SU-DHL-6 (cell line): ENCODE data around the gene PLA2G2C.
"Not testable (repeated sequence)": the region's sequence is repeated elsewhere in the genome, so short reads cannot be mapped to it uniquely, and the experiment has no call there.

Experiments used
- H2AFZ ChIP-seq: fragments of 200-600 bp; sonication (generic); 2 replicates; pipeline ENCODE4 v1.6.1; 2014; ENCODE audit warnings: low read depth, mild to moderate bottlenecking, moderate library complexity, mixed read lengths, antibody characterized with exemption, low read length; ENCODE audit not compliant: severe bottlenecking
- H3F3A ChIP-seq: fragments of 200-600 bp; shearing (Covaris generic); 2 replicates; pipeline ENCODE4 v1.6.0; 2016; ENCODE audit warnings: antibody characterized with exemption, mild to moderate bottlenecking; ENCODE audit not compliant: insufficient read depth
- H3K27ac ChIP-seq: fragments of 200-600 bp; sonication (generic); 2 replicates; pipeline ENCODE4 v1.5.1; 2016; ENCODE audit warnings: low read depth, mild to moderate bottlenecking, low read length, moderate library complexity, mixed read lengths
- H3K27me3 ChIP-seq: fragments of 200-600 bp; sonication (generic), shearing (Covaris generic); 2 replicates; pipeline ENCODE4 v1.6.0; 2014; ENCODE audit warnings: mild to moderate bottlenecking, low read length
- H3K36me3 ChIP-seq: fragments of 200-600 bp; sonication (generic); 2 replicates; pipeline ENCODE4 v1.6.1; 2014; ENCODE audit warnings: mild to moderate bottlenecking, low read length, mixed read lengths
- H3K4me2 ChIP-seq: fragments of 300-600, 200-600 bp; shearing (Covaris generic), sonication (generic); 2 replicates; pipeline ENCODE4 v1.6.0; 2014; ENCODE audit warnings: low read length, low read depth, mild to moderate bottlenecking; ENCODE audit not compliant: poor library complexity, severe bottlenecking
- H3K4me3 ChIP-seq: fragments of 200-600 bp; sonication (generic); 2 replicates; pipeline ENCODE4 v1.5.1; 2014; ENCODE audit warnings: antibody characterized with exemption, low read length, mild to moderate bottlenecking, mixed read lengths; ENCODE audit not compliant: insufficient read depth, poor library complexity, severe bottlenecking
- H3K79me2 ChIP-seq: fragments of 200-600 bp; sonication (generic); 2 replicates; pipeline ENCODE4 v1.6.1; 2014; ENCODE audit warnings: mild to moderate bottlenecking, low read length, moderate library complexity; ENCODE audit not compliant: insufficient read depth
- H3K9ac ChIP-seq: fragments of 200-600 bp; sonication (generic); 2 replicates; pipeline ENCODE4 v1.7.0; 2014; ENCODE audit warnings: mild to moderate bottlenecking, low read length
- H3K9me2 ChIP-seq: fragments of 200-600 bp; sonication (generic); replicated peaks from 2 replicates; pipeline ENCODE4 v1.6.1; 2014; ENCODE audit warnings: low read length; ENCODE audit not compliant: insufficient read depth
- H3K9me3 ChIP-seq: fragments of 200-600 bp; sonication (generic); 2 replicates; pipeline ENCODE4 v1.6.1; 2014; ENCODE audit warnings: low read length, mixed read lengths; ENCODE audit not compliant: insufficient read depth
- H4K20me1 ChIP-seq: fragments of 200-600 bp; sonication (generic); 2 replicates; pipeline ENCODE4 v1.6.1; 2014; ENCODE audit warnings: low read depth, mild to moderate bottlenecking, antibody characterized with exemption, low read length, moderate library complexity, mixed read lengths
- EZH2phosphoT487 ChIP-seq: fragments of 200-600 bp; sonication (generic), shearing (Covaris generic); conservative IDR thresholded peaks from 2 replicates; pipeline ENCODE4 v1.6.1; 2018; ENCODE audit warnings: mild to moderate bottlenecking, antibody characterized with exemption, low read length, moderate library complexity, mixed read lengths
- TF ChIP-seq, protein P1 (sequence below): fragments of 200-600 bp; sonication (generic); IDR thresholded peaks from one replicate; pipeline ENCODE4 v1.5.1; 2017; ENCODE audit warnings: antibody characterized with exemption, mild to moderate bottlenecking, low read length, moderate library complexity; ENCODE audit not compliant: insufficient read depth, poor library complexity, severe bottlenecking

The PLA2G2C gene

DNA sequence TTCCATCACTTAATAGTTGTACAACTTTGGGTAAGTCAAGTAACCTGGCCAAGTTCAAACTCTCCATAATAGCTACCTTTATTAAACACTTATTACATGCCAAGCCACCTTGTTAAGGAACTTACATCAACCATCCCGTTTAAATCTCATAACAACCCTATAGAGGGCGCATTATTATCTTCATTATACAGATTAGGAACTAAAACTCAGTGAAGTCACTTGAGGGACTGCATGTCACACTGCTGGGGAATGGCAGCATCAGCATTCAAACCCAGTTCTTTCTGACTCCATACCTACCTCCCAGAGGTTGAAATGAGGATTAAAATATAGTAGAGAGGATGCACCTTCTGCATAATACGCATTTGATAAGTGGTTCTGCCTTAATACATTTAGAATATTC is 47.1 kb upstream of the PLA2G2C start:
- H3K9ac ChIP-seq, result no peak overlapping the region
- TF ChIP-seq EZH2phosphoT487, result no peak
- TF ChIP-seq, protein P1, sequence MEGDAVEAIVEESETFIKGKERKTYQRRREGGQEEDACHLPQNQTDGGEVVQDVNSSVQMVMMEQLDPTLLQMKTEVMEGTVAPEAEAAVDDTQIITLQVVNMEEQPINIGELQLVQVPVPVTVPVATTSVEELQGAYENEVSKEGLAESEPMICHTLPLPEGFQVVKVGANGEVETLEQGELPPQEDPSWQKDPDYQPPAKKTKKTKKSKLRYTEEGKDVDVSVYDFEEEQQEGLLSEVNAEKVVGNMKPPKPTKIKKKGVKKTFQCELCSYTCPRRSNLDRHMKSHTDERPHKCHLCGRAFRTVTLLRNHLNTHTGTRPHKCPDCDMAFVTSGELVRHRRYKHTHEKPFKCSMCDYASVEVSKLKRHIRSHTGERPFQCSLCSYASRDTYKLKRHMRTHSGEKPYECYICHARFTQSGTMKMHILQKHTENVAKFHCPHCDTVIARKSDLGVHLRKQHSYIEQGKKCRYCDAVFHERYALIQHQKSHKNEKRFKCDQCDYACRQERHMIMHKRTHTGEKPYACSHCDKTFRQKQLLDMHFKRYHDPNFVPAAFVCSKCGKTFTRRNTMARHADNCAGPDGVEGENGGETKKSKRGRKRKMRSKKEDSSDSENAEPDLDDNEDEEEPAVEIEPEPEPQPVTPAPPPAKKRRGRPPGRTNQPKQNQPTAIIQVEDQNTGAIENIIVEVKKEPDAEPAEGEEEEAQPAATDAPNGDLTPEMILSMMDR, result peak; percentile 57
- no peak overlapping the region for H2AFZ ChIP-seq
- H3K27ac ChIP-seq, result no peak overlapping the region
- H4K20me1 ChIP-seq, result no peaks in the 10 kb centered on the region
- no peaks in the 10 kb centered on the region for H3K9me2 ChIP-seq
- no peaks in the 10 kb centered on the region for H3K9me3 ChIP-seq
- H3K27me3 ChIP-seq, result 0 out of 2 replicates have a peak, but pooled peaks cover 3% of the 10 kb centered on the region
- no peak overlapping the region for H3K4me2 ChIP-seq
- no peaks in the 10 kb centered on the region for H3K36me3 ChIP-seq
- H3K4me3 ChIP-seq, result no peak overlapping the region
- no peaks in the 10 kb centered on the region for H3K79me2 ChIP-seq
- H3F3A ChIP-seq, result no peaks in the 10 kb centered on the region

DNA sequence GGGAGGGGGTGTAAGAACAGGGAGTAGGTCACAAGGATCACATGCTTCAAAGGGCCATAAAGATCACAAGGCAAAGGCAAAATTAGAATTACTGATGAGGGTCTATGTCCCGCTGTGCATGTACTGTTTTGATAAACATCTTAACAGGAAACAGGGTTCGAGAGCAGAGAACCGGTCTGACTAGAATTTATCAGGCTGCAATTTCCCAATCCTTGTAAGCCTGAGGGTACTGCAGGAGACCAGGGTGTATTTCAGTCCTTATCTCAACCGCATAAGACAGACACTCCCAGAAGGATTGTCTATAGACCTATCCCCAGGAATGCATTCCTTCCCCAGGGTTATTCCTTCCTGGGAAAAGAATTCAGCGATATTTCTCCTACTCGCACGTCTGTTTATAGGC is 46.2 kb upstream of the PLA2G2C start:
- not testable (repeated sequence) for H3K4me3 ChIP-seq, H3K4me2 ChIP-seq, H2AFZ ChIP-seq, H3K36me3 ChIP-seq, H3K27ac ChIP-seq, H3F3A ChIP-seq, H3K27me3 ChIP-seq, H3K79me2 ChIP-seq, H4K20me1 ChIP-seq, H3K9me2 ChIP-seq, H3K9me3 ChIP-seq, H3K9ac ChIP-seq

DNA sequence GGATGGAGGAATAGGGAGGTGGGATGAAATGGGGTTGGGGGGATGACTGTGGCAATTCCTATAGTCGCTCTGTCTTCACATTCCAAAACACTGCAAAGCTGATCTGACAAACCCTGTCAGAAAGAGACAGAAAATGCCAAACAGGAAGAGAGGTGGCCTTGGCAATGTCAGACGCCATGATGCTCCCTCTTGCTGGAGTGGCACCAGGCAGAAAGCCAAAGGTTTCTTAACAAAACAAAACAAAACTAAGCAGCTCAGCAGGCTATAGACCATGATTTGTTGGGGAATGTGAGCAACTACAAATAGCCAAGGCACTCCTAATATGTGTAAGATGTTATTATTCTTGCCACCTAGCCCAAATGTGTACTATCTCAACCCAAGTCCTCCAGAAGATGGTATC is 42.9 kb upstream of the PLA2G2C start:
- no peaks in the 10 kb centered on the region for H3K79me2 ChIP-seq
- H3F3A ChIP-seq, result no peaks in the 10 kb centered on the region
- H3K4me2 ChIP-seq, result no peak overlapping the region
- H4K20me1 ChIP-seq, result no peaks in the 10 kb centered on the region
- H3K4me3 ChIP-seq, result no peak overlapping the region
- no peak overlapping the region for H3K27ac ChIP-seq
- H3K9me3 ChIP-seq, result no peaks in the 10 kb centered on the region
- H3K9me2 ChIP-seq, result no peaks in the 10 kb centered on the region
- H2AFZ ChIP-seq, result no peak overlapping the region
- 0 out of 2 replicates have a peak, but pooled peaks cover 3% of the 10 kb centered on the region for H3K27me3 ChIP-seq
- no peak overlapping the region for H3K9ac ChIP-seq
- no peaks in the 10 kb centered on the region for H3K36me3 ChIP-seq
- no peak for TF ChIP-seq EZH2phosphoT487
- TF ChIP-seq, protein P1, result no peak

DNA sequence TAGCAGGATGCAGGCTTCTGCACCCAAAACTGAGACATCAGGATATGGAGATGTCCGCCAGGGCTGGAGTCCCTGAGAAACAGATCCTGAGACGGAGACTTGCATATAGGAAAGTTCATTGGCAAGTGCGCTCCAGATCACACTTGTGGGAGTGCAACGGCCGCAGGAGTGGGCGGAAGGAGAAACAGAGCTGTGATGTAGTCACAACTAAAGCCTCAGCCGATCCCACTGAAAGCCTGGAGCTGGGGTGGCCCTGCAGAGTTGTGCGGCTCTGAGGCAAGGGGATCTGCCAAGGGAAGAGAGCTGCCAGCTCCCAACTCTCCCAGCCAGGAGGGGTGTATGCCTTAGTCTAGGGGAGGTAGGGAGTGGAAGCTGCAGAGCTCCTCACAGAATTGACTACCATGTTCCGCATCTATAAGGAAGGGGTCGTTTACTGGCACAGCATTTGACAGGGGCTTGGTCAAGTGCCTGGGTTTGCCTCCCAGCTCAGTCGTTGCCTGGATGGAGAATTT is 42.1 kb upstream of the PLA2G2C start:
- Histone ChIP-seq H4K20me1 (no peaks in the 10 kb centered on the region), H3F3A (no peaks in the 10 kb centered on the region), H2AFZ (no peak overlapping the region), H3K9ac (no peak overlapping the region), H3K4me2 (no peak overlapping the region), H3K9me2 (no peaks in the 10 kb centered on the region), H3K27ac (no peak overlapping the region), H3K79me2 (no peaks in the 10 kb centered on the region), H3K36me3 (no peaks in the 10 kb centered on the region), H3K4me3 (no peak overlapping the region), H3K27me3 (no peaks in the 10 kb centered on the region), H3K9me3 (no peaks in the 10 kb centered on the region)
- TF ChIP-seq, protein P1, result no peak
